Measurements from ENCODE around the gene PCBD1.

The PCBD1 gene

GRCh38 chr10:70853457-70853856 is 34.9 kb downstream of the PCBD1 start:
- Mint-ChIP-seq H3K4me3 (no peak overlapping the region), H3K27ac (peak overlapping the region in 1 of 2 donors; percentile 41), H3K36me3 (ENCODE audit: insufficient read depth) (peaks cover 22% of the 10 kb centered on the region), H3K27me3 (no peaks in the 10 kb centered on the region), H3K4me1 (ENCODE audit: low read depth in 2 of 2) (peaks cover 9 to 13% of the 10 kb centered on the region in 2 donors), H3K9me3 (no peaks in the 10 kb centered on the region)
- no peak for ATAC-seq (replicated peaks)
- DNase-seq = no peak

- Mint-ChIP-seq H3K27me3 (no peaks in the 10 kb centered on the region), H3K27ac (peak overlapping the region in 1 of 2 donors; percentile 41), H3K4me1 (ENCODE audit: low read depth in 2 of 2) (peaks cover 9 to 13% of the 10 kb centered on the region in 2 donors), H3K4me3 (no peak overlapping the region), H3K9me3 (no peaks in the 10 kb centered on the region), H3K36me3 (ENCODE audit: insufficient read depth) (peaks cover 22% of the 10 kb centered on the region)
- DNase-seq (no peak), ATAC-seq (replicated peaks) (no peak)
Measured at GRCh38 chr10:70853038-70853437, 35.3 kb downstream of the PCBD1 start.

- Mint-ChIP-seq H3K36me3 (ENCODE audit: insufficient read depth) (peaks cover 23% of the 10 kb centered on the region), H3K27ac (peak overlapping the region in 1 of 2 donors; percentile 8), H3K9me3 (no peaks in the 10 kb centered on the region)
Measured at GRCh38 chr10:70851597-70852475, 36.5 kb downstream of the PCBD1 start.

GRCh38 chr10:70850097-70850496 is 38.3 kb downstream of the PCBD1 start:
- peaks cover 2 to 6% of the 10 kb centered on the region in 2 donors for H3K4me1 Mint-ChIP-seq (ENCODE audit: low read depth in 2 of 2)
- H3K27me3 Mint-ChIP-seq = no peaks in the 10 kb centered on the region
- H3K36me3 Mint-ChIP-seq (ENCODE audit: insufficient read depth) = peaks cover 25% of the 10 kb centered on the region
- peak overlapping the region in 1 of 2 donors; percentile 41 for H3K27ac Mint-ChIP-seq
- ATAC-seq (replicated peaks) (no peak), DNase-seq (no peak)
- H3K9me3 Mint-ChIP-seq = no peaks in the 10 kb centered on the region
- no peak overlapping the region for H3K4me3 Mint-ChIP-seq

More at GRCh38 chr10:70851597-70852475, 36.5 kb downstream of the PCBD1 start:
- ATAC-seq (replicated peaks) (no peak), DNase-seq (no peak)
- Mint-ChIP-seq H3K27me3 (no peaks in the 10 kb centered on the region), H3K4me3 (no peak overlapping the region), H3K4me1 (ENCODE audit: low read depth in 2 of 2) (peaks cover 6 to 10% of the 10 kb centered on the region in 2 donors)

- DNase-seq = no peak
- no peaks in the 10 kb centered on the region for H3K9me3 Mint-ChIP-seq
- H3K4me1 Mint-ChIP-seq (ENCODE audit: low read depth in 2 of 2) = peaks cover 2 to 6% of the 10 kb centered on the region in 2 donors
- peak overlapping the region in 1 of 2 donors; percentile 62 for H3K27ac Mint-ChIP-seq
- no peak for ATAC-seq (replicated peaks)
- H3K27me3 Mint-ChIP-seq = no peaks in the 10 kb centered on the region
- no peak overlapping the region for H3K4me3 Mint-ChIP-seq
- peaks cover 29% of the 10 kb centered on the region for H3K36me3 Mint-ChIP-seq (ENCODE audit: insufficient read depth)
Measured at GRCh38 chr10:70849582-70850016, 38.8 kb downstream of the PCBD1 start.

GRCh38 chr10:70847659-70848360 is 40.6 kb downstream of the PCBD1 start:
- Mint-ChIP-seq H3K27ac (no peak overlapping the region), H3K4me3 (no peak overlapping the region), H3K27me3 (no peaks in the 10 kb centered on the region), H3K4me1 (ENCODE audit: low read depth in 2 of 2) (peaks cover 5 to 6% of the 10 kb centered on the region in 2 donors), H3K36me3 (ENCODE audit: insufficient read depth) (peaks cover 34% of the 10 kb centered on the region), H3K9me3 (no peaks in the 10 kb centered on the region)
- no peak for ATAC-seq (replicated peaks)
- no peak for DNase-seq

GRCh38 chr10:70846795-70847194 is 41.6 kb downstream of the PCBD1 start:
- Mint-ChIP-seq H3K4me1 (ENCODE audit: low read depth in 2 of 2) (peaks cover 7 to 8% of the 10 kb centered on the region in 2 donors), H3K9me3 (no peaks in the 10 kb centered on the region), H3K27me3 (no peaks in the 10 kb centered on the region), H3K36me3 (ENCODE audit: insufficient read depth) (peaks cover 34% of the 10 kb centered on the region), H3K4me3 (no peak overlapping the region), H3K27ac (no peak overlapping the region)
- DNase-seq (no peak), ATAC-seq (replicated peaks) (no peak)

- ATAC-seq (replicated peaks) (no peak), DNase-seq (no peak)
- Mint-ChIP-seq H3K9me3 (no peaks in the 10 kb centered on the region), H3K27ac (no peak overlapping the region), H3K27me3 (no peaks in the 10 kb centered on the region), H3K4me1 (ENCODE audit: low read depth in 2 of 2) (peaks cover 14 to 16% of the 10 kb centered on the region in 2 donors), H3K36me3 (ENCODE audit: insufficient read depth) (peaks cover 30% of the 10 kb centered on the region), H3K4me3 (no peak overlapping the region)
Measured at GRCh38 chr10:70845816-70846215, 42.5 kb downstream of the PCBD1 start.

- Mint-ChIP-seq H3K4me3 (no peak overlapping the region), H3K4me1 (ENCODE audit: low read depth in 2 of 2) (peaks cover 16 to 19% of the 10 kb centered on the region in 2 donors), H3K36me3 (ENCODE audit: insufficient read depth) (peaks cover 30% of the 10 kb centered on the region), H3K27me3 (no peaks in the 10 kb centered on the region), H3K9me3 (no peaks in the 10 kb centered on the region), H3K27ac (no peak overlapping the region)
- ATAC-seq (replicated peaks) (no peak), DNase-seq (no peak)
Measured at GRCh38 chr10:70845256-70845655, 43.1 kb downstream of the PCBD1 start.

- H3K4me3 Mint-ChIP-seq = no peak overlapping the region
- peaks cover 18 to 30% of the 10 kb centered on the region in 2 donors for H3K4me1 Mint-ChIP-seq (ENCODE audit: low read depth in 2 of 2)
- DNase-seq = no peak
- H3K36me3 Mint-ChIP-seq (ENCODE audit: insufficient read depth) = peaks cover 25% of the 10 kb centered on the region
- ATAC-seq (replicated peaks) = no peak
- no peaks in the 10 kb centered on the region for H3K9me3 Mint-ChIP-seq
- no peaks in the 10 kb centered on the region for H3K27me3 Mint-ChIP-seq
- peak overlapping the region in 1 of 2 donors; percentile 56 for H3K27ac Mint-ChIP-seq
Measured at GRCh38 chr10:70843776-70844489, 44.4 kb downstream of the PCBD1 start.

GRCh38 chr10:70843333-70843732 is 45.0 kb downstream of the PCBD1 start:
- no peaks in the 10 kb centered on the region for H3K27me3 Mint-ChIP-seq
- H3K27ac Mint-ChIP-seq = peak overlapping the region in 1 of 2 donors; percentile 56
- no peak overlapping the region for H3K4me3 Mint-ChIP-seq
- H3K4me1 Mint-ChIP-seq (ENCODE audit: low read depth in 2 of 2) = peaks cover 20 to 36% of the 10 kb centered on the region in 2 donors
- peaks cover 23% of the 10 kb centered on the region for H3K36me3 Mint-ChIP-seq (ENCODE audit: insufficient read depth)
- DNase-seq = no peak
- no peak for ATAC-seq (replicated peaks)
- H3K9me3 Mint-ChIP-seq = no peaks in the 10 kb centered on the region

- H3K27ac Mint-ChIP-seq = no peak overlapping the region
- peaks cover 15% of the 10 kb centered on the region for H3K36me3 Mint-ChIP-seq (ENCODE audit: insufficient read depth)
- H3K27me3 Mint-ChIP-seq = no peaks in the 10 kb centered on the region
- peaks cover 0 to 1% of the 10 kb centered on the region in 2 donors for H3K9me3 Mint-ChIP-seq
- H3K4me1 Mint-ChIP-seq (ENCODE audit: low read depth in 2 of 2) = peaks cover 24 to 46% of the 10 kb centered on the region in 2 donors
- ATAC-seq (replicated peaks) (peak; percentile 27), DNase-seq (no peak)
- no peak overlapping the region for H3K4me3 Mint-ChIP-seq
Measured at GRCh38 chr10:70840836-70841235, 47.5 kb downstream of the PCBD1 start.

- peaks cover 24 to 60% of the 10 kb centered on the region in 2 donors for H3K4me1 Mint-ChIP-seq (ENCODE audit: low read depth in 2 of 2)
- peaks cover 4% of the 10 kb centered on the region for H3K36me3 Mint-ChIP-seq (ENCODE audit: insufficient read depth)
- H3K27me3 Mint-ChIP-seq = no peaks in the 10 kb centered on the region
- H3K9me3 Mint-ChIP-seq = peaks cover 0 to 1% of the 10 kb centered on the region in 2 donors
- H3K27ac Mint-ChIP-seq = no peak overlapping the region
- ATAC-seq (replicated peaks) (no peak), DNase-seq (no peak)
- no peak overlapping the region for H3K4me3 Mint-ChIP-seq
Measured at GRCh38 chr10:70838270-70838805, 50.0 kb downstream of the PCBD1 start.
